ENCODE data around the gene LAMA1.

Gene LAMA1

GRCh38 chr18:6983366-6983765, 134.2 kb downstream of the LAMA1 start:
- no peak for DNase-seq

- no peak for DNase-seq
Observed at GRCh38 chr18:6982398-6982797, 135.2 kb downstream of the LAMA1 start.

GRCh38 chr18:6980363-6980762, 137.2 kb downstream of the LAMA1 start:
- DNase-seq, result no peak

GRCh38 chr18:6979954-6980353, 137.6 kb downstream of the LAMA1 start:
- no peak for DNase-seq

GRCh38 chr18:6976935-6977334, 140.7 kb downstream of the LAMA1 start:
- DNase-seq, result no peak

GRCh38 chr18:6975084-6975483, 142.5 kb downstream of the LAMA1 start:
- DNase-seq, result no peak

GRCh38 chr18:6971823-6972478, 145.6 kb downstream of the LAMA1 start:
- DNase-seq, result no peak

- no peak for DNase-seq
Observed at GRCh38 chr18:6963452-6964097, 154.0 kb downstream of the LAMA1 start.

- no peak for DNase-seq
Observed at GRCh38 chr18:6962571-6963451, 154.8 kb downstream of the LAMA1 start.

- no peak for DNase-seq
Observed at GRCh38 chr18:6961331-6961730, 156.3 kb downstream of the LAMA1 start.

- DNase-seq, result no peak
Observed at GRCh38 chr18:6960656-6961055, 156.9 kb downstream of the LAMA1 start.

GRCh38 chr18:6960124-6960523, 157.5 kb downstream of the LAMA1 start:
- DNase-seq, result no peak

- no peak for DNase-seq
Observed at GRCh38 chr18:6959110-6959509, 158.5 kb downstream of the LAMA1 start.

- no peak for DNase-seq
Observed at GRCh38 chr18:6956999-6957398, 160.6 kb downstream of the LAMA1 start.

GRCh38 chr18:6956495-6956894, 161.1 kb downstream of the LAMA1 start:
- DNase-seq, result no peak

- DNase-seq, result no peak
Observed at GRCh38 chr18:6955304-6955703, 162.3 kb downstream of the LAMA1 start.

- no peak for DNase-seq
Observed at GRCh38 chr18:6954501-6954900, 163.1 kb downstream of the LAMA1 start.

GRCh38 chr18:6951336-6952090, 166.1 kb downstream of the LAMA1 start:
- no peak for DNase-seq

GRCh38 chr18:6950641-6951040, 167.0 kb downstream of the LAMA1 start:
- DNase-seq, result no peak

- DNase-seq, result no peak
Observed at GRCh38 chr18:6949800-6950586, 167.6 kb downstream of the LAMA1 start.

GRCh38 chr18:6948281-6949055, 169.1 kb downstream of the LAMA1 start:
- DNase-seq, result no peak

Measured in hematopoietic multipotent progenitor cell treated with erythropoietin and hydrocortisone succinate and interleukin-3 and kit ligand, for 6 days (in vitro differentiated cells).